NCI-H1417 (cell line): ENCODE results near the gene KDM8.
"Not testable (repeated sequence)": the region's sequence is repeated elsewhere in the genome, so short reads cannot be mapped to it uniquely, and the experiment has no call there.

Experiments used
- DNase-seq, 3 experiments: peaks; one replicate each; lab custom pipeline; 2025; lab: John Stamatoyannopoulos, UW

The KDM8 gene

GRCh38 chr16:27242868-27243590 lies 39.7 kb downstream of the KDM8 start:
- DNase-seq, result peak in 2 of 3 experiments; percentile 27 to 69

- DNase-seq, result no peak
Observed at GRCh38 chr16:27243725-27244362, 40.5 kb downstream of the KDM8 start.

DNA sequence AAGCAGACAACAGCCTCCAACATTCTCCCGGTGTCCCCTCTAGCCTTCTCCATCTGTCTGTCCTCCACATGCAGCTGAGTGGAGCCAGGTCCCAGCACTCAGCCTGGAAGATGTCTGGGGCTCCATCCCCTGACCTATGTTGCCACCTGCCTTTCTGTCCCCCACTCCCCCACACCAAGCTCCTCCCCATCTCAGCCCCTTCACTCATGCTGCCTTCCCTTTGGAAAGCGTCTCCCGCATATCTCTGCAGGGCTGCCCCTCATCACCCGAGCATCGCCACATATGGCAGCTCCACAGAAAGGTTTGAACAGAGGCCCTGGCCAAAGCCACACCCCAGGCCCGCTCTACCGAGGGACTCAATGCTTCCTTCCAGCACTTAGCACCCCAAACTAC lies 41.0 kb downstream of the KDM8 start:
- DNase-seq, result no peak

GRCh38 chr16:27245276-27246172 lies 42.2 kb downstream of the KDM8 start:
- DNase-seq, result no peak

DNA sequence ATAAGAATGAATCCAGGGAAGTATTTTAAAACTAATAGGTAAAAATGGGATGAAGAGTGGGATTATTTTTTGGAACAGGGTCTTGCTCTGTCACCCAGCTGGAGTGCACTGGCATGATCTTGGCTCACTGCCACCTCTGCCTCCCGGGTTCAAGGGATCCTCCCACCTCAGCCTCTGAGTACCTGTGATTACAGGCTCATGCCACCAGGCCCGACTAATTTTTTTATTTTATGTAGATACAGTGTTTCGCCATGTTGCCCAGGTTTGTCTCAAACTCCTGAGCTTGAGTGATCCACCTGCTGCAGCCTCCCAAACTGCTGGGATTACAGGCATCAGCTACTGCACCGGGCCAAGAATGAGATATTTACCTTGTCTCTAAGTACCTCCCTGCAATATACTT lies 43.1 kb downstream of the KDM8 start:
- DNase-seq, result no peak

GRCh38 chr16:27247076-27247475 lies 43.8 kb downstream of the KDM8 start:
- DNase-seq, result not testable (repeated sequence)

DNA sequence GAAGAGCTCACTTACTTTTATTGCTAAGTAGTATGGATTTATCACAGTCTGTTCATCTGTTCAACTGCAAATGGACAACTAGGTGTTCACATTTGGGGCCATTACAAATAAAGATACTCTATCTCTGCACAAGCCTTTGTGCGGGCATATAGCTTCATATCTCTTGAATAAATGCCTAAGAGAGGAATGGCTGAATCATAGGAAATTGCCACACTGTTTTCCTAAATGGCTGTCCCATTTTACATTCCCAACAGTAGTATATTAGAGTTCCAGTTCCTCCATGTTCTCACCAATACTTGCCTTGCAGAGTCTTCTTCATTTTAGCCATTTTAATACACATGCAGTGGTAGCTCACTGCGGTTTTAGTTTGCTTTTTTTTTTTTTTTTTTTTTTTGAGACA lies 44.7 kb downstream of the KDM8 start:
- DNase-seq, result no peak

DNA sequence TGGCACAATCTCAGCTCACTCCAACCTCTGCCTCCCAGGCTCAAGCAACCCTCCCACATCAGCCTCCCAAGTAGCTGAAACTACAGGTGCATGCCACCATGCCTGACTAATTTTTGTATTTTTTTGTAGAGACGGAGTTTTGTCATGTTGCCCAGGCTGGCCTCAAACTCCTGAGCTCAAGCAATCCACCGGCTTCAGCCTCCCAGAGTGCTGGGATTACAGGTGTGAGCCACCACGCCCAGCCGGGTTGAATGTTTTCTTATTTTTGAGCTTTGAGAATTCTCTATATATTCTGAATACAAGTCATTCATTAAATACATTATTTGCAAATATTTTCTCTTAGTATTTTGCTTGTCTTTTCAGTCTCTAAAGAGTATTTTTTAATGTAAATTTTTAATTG lies 45.6 kb downstream of the KDM8 start:
- DNase-seq, result not testable (repeated sequence)

DNA sequence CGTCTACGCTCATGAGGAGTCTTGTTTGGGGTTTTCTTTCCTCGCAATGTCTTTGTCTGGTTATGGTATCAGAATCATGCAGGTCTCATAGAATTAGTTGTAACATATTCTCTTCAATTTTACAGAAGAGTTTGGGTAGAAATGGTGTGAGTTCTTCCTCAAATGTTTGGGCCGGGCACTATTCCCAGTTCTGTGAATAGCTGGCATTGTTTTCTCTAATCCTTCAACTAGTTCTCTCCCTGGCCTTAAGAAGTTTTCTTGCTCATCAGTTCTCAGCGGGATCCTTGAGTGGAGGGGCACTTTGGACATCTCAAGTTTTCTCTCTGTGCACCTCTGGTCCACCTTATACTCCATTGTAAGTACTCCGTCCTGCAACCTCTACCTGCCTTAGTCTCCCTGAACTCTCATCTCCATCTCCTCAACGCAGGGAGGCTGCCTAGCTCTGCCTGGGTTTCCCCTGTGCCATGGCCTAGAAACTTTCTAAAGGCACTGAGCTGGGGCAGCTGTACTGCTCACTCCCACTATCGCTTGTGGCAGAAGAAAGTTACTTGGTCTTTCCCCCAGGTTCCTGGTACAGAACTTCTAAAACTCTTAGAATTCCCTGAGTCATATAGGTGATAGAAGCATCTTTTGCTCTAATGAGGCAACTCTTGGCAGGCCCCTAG lies 48.3 kb downstream of the KDM8 start:
- DNase-seq, result no peak

GRCh38 chr16:27252206-27252585 lies 48.9 kb downstream of the KDM8 start:
- no peak for DNase-seq

DNA sequence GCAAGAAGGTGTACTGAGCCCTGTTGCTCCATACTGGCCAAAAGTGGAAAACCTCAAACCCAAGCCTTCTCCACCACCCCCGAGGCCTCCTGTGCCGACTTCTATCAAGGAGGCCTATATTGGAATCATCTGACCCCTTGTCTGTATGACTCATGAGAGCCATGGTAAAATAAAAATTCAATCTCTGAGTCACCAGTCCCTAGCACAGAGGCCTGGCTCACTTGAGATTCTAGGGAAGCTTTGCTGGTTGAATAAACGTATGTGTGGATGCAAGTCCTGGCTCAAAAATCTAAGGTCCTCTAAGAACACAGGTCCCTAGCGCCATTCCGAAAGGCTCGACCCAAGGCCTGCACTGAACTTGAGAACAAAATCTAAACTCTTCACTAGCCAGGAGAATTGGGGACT lies 50.2 kb downstream of the KDM8 start:
- DNase-seq, result no peak

- no peak for DNase-seq
Observed at GRCh38 chr16:27254262-27254811, 51.0 kb downstream of the KDM8 start.

GRCh38 chr16:27256861-27257260 lies 53.5 kb downstream of the KDM8 start:
- no peak for DNase-seq

DNA sequence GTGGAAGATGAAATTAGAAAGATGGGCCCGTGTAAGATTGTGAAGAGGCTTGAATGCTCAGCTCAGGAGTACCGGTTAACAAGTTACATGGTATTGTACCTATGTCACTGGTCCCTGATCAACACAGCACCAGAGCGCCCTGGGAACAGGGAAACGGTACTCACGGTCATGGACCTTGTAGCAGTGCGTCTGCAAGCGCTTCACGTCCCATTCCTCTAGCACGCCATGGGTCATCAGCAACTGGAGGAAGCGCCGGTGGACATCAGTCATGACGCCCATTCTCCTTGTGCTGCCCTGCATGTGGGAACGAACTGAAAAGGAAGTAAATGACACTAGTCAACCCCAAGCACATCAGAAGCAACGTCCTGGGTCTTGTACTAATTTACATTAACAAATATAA lies 53.9 kb downstream of the KDM8 start:
- no peak for DNase-seq

DNA sequence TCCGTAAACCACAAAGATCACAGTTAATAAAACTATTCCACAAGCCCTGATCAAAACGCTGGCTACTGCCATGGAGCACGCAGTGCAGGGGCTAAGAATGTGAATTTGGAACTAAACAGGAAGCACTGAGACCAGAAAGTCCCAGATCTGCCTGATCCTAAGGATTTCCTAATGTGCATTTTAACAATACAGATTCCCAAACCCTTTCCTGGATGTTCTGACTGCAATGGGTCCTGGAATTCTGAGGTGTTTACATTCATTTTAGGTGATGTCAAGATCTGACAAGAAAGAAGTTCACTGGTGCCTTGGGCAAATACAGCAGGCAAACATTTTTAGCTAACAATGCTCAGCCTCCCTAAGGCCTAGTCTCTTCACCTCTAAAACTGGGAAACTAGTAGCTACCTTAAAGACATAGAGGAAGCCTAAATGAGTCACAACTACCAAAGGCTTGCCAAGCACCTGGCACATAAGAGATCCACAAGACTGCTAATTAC lies 55.0 kb downstream of the KDM8 start:
- no peak for DNase-seq

GRCh38 chr16:27259710-27260109 lies 56.4 kb downstream of the KDM8 start:
- DNase-seq, result no peak

DNA sequence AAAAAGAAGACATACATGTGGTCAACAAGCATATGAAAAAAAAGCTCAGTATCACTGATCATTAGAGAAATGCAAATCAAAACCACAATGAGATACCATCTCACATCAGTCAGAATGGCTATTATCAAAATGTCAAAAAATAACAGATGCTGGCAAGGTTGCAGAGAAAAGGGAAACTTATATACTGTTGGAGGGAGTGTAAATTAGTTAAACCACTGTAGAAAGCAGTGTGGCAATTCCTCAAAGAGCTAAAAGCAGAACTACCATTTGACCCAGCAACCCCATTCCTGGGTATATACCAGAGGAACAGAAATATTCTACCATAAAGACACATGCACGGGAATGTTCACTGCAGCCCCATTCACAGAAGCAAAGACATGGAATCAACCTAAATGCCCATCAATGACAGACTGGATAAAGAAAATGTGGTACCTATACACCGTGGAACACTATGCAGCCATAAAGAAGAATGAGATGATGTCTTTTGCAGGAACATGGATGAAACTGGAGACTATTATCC lies 59.6 kb downstream of the KDM8 start:
- not testable (repeated sequence) for DNase-seq

- DNase-seq, result no peak
Observed at GRCh38 chr16:27264151-27264550, 60.8 kb downstream of the KDM8 start.

DNA sequence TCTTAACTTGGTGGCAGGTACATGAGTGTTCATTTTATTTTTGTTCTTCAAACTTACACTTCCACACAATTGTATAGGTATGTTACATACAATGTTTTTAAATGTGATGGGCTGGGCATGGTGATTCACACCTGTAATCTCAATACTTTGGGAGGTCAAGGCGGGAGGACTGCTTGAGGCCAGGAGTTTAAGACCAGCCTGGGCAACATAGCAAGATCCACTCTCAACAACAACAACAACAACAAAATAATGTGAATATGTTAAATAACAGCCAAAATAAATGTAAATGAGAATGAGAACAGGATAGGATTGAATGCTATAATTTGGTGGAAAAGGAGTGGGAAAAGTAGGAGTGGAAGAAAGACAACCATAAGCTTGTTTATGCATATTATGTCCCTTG lies 62.7 kb downstream of the KDM8 start:
- DNase-seq, result no peak

- DNase-seq, result no peak
Observed at GRCh38 chr16:27267037-27267677, 63.8 kb downstream of the KDM8 start.
